K562 (cell line): ENCODE data around the gene ACYP2. TPM values are rescaled to one million over a fixed set of nuclear protein-coding genes. Genes with fewer than 3 reads are reported as not detected.

Source experiments
- ATAC-seq: fragments of 200-7000 bp; cut with Tn5 transposase; 3 replicates; pipeline ENCODE4 v1.9.1; 2020; ENCODE audit warnings: moderate library complexity
- BruUV-seq: library from RNA; stranded (reverse); fragments of 400-500 nt; replicated peaks from 2 replicates; lab custom pipeline; 2021; lab: Mats Ljungman, UMichigan
- CTCF ChIA-PET: fragments of 300-600 bp; formaldehyde crosslinking; extraction: SDS; loops from one replicate; lab custom pipeline; 2021; ENCODE audit warnings: low intra/inter-chr PET ratio; lab: Yijun Ruan, JAX
- POLR2A ChIA-PET: fragments of 300-600, 350-650 bp; sonication (Branson Sonifier 250); formaldehyde crosslinking; extraction: SDS; loops from one replicate; lab custom pipeline; 2021; ENCODE audit warnings: antibody characterized with exemption, inconsistent platforms; lab: Yijun Ruan, JAX
- DNase-seq, 4 experiments: peaks; one replicate each; pipeline versions ENCODE4 v3.0.0 to v3.0.0-alpha.2; 2011 to 2018; ENCODE audit warnings: low spot score in 3 of 4, mixed read lengths in 3 of 4; ENCODE audit errors: extremely low read depth in 1 of 4
- FAIRE-seq: peaks from 2 replicates; lab custom pipeline; 2011; peaks lifted over from hg19 to GRCh38; lab: Jason Lieb, UNC
- H2AFZ ChIP-seq: 2 replicates; pipeline ENCODE4 v1.6.0; 2011; ENCODE audit warnings: low read depth, low read length, control low read depth, inconsistent platforms
- H3K27ac ChIP-seq: fragments of 200-600 bp; 3 replicates; pipeline ENCODE4 v1.8.0; 2011; ENCODE audit warnings: low read depth, mild to moderate bottlenecking, control low read depth, inconsistent platforms, low read length, moderate library complexity, mixed read lengths; ENCODE audit errors: extremely low read depth
- H3K27me3 ChIP-seq, 2 experiments: fragments of 300-600 bp in 1 of 2; 2 replicates in 1 of 2; 3 replicates in 1 of 2; pipeline versions ENCODE4 v1.6.0 to v1.8.0; 2011; ENCODE audit warnings: inconsistent platforms in 2 of 2, low read length in 2 of 2, mild to moderate bottlenecking in 1 of 2, mixed read lengths in 1 of 2, moderate library complexity in 1 of 2; ENCODE audit not compliant: control insufficient read depth in 2 of 2, insufficient read depth in 2 of 2
- H3K36me3 ChIP-seq: fragments of 300-600 bp; 3 replicates; pipeline ENCODE4 v1.8.0; 2011; ENCODE audit warnings: mild to moderate bottlenecking, low read length, inconsistent platforms; ENCODE audit not compliant: control insufficient read depth, insufficient read depth
- H3K4me1 ChIP-seq, 2 experiments: fragments of 200-600 bp in 1 of 2; replicated peaks in 1 of 2; 2 replicates in 1 of 2; 3 replicates in 1 of 2; pipeline versions ENCODE4 v1.5.1 to v1.8.0; 2011; ENCODE audit warnings: inconsistent platforms in 2 of 2, low read length in 2 of 2, mild to moderate bottlenecking in 1 of 2, mixed read lengths in 1 of 2, moderate library complexity in 1 of 2; ENCODE audit not compliant: control insufficient read depth in 2 of 2, insufficient read depth in 2 of 2
- H3K4me2 ChIP-seq: 2 replicates; pipeline ENCODE4 v1.6.1; 2011; ENCODE audit warnings: low read length, control low read depth, inconsistent platforms, mixed read lengths; ENCODE audit not compliant: insufficient read depth
- H3K4me3 ChIP-seq: fragments of 200-600 bp; sonication (generic), shearing (Covaris generic); 2 replicates; pipeline ENCODE4 v1.5.1; 2016; ENCODE audit warnings: control low read depth, inconsistent platforms
- H3K79me2 ChIP-seq: fragments of 200-600 bp; 3 replicates; pipeline ENCODE4 v1.8.0; 2011; ENCODE audit warnings: low read length, inconsistent platforms; ENCODE audit not compliant: control insufficient read depth, insufficient read depth
- H3K9ac ChIP-seq, 2 experiments: 2 replicates each; pipeline versions ENCODE4 v1.6.0 to v1.6.1; 2011; ENCODE audit warnings: low read depth in 2 of 2, low read length in 2 of 2, control low read depth in 1 of 2, inconsistent platforms in 1 of 2, mild to moderate bottlenecking in 1 of 2, mixed read lengths in 1 of 2; ENCODE audit not compliant: insufficient read depth in 1 of 2
- H3K9me1 ChIP-seq: one replicate; pipeline ENCODE4 v1.6.0; 2011; ENCODE audit warnings: inconsistent platforms, mild to moderate bottlenecking, low read length, moderate library complexity; ENCODE audit not compliant: control insufficient read depth, insufficient read depth
- H3K9me3 ChIP-seq: replicated peaks from 2 replicates; pipeline ENCODE4 v1.5.1; 2011; ENCODE audit warnings: low read depth, low read length, inconsistent platforms; ENCODE audit not compliant: control insufficient read depth, insufficient read depth
- H4K20me1 ChIP-seq: replicated peaks from 2 replicates; pipeline ENCODE4 v1.6.1; 2011; ENCODE audit warnings: low read length, inconsistent platforms, mixed read lengths; ENCODE audit not compliant: control insufficient read depth, insufficient read depth
- ARHGAP35 ChIP-seq: fragments of 450-650 bp; IDR thresholded peaks from 2 replicates; pipeline ENCODE4 v1.6.1; 2018; ENCODE audit not compliant: partially characterized antibody
- CHD2 ChIP-seq: IDR thresholded peaks from 2 replicates; pipeline ENCODE4 v1.6.1; 2011; ENCODE audit warnings: low read depth, low read length
- CREBBP ChIP-seq: IDR thresholded peaks from one replicate; pipeline ENCODE4 v1.6.1; 2012; ENCODE audit warnings: low read depth, mild to moderate bottlenecking, control low read depth, inconsistent platforms, low read length
- CTBP1 ChIP-seq: fragments of 450-650 bp; IDR thresholded peaks from 2 replicates; pipeline ENCODE4 v1.6.1; 2016; ENCODE audit warnings: borderline replicate concordance
- HDGF ChIP-seq: fragments of 450-650 bp; IDR thresholded peaks from 2 replicates; pipeline ENCODE4 v1.6.1; 2016
- KAT8 ChIP-seq: fragments of 450-650 bp; IDR thresholded peaks from 2 replicates; pipeline ENCODE4 v1.6.1; 2016; ENCODE audit warnings: low read depth, mild to moderate bottlenecking
- NCOA1 ChIP-seq: fragments of 450-650 bp; IDR thresholded peaks from 2 replicates; pipeline ENCODE4 v1.6.1; 2016; ENCODE audit warnings: low read depth
- NELFE ChIP-seq: IDR thresholded peaks from 2 replicates; pipeline ENCODE4 v1.6.1; 2011; ENCODE audit warnings: mild to moderate bottlenecking; ENCODE audit not compliant: insufficient read depth, insufficient read length
- NFE2 ChIP-seq: IDR thresholded peaks from 2 replicates; pipeline ENCODE4 v1.6.1; 2014; ENCODE audit warnings: antibody characterized with exemption, low read depth
- RAD21 ChIP-seq, 2 experiments: fragments of 250-450 bp in 1 of 2; fragments of 450-650 bp in 1 of 2; sonication (Bioruptor Pico) in 1 of 2; formaldehyde crosslinking in 1 of 2; IDR thresholded peaks in 1 of 2; conservative IDR thresholded peaks in 1 of 2; 2 replicates each; pipeline versions ENCODE4 v1.4.0 to v1.8.0; 2020 to 2022; ENCODE audit warnings: mild to moderate bottlenecking in 2 of 2, moderate library complexity in 1 of 2
- SIN3B ChIP-seq: fragments of 450-650 bp; IDR thresholded peaks from 2 replicates; pipeline ENCODE4 v1.6.1; 2017; ENCODE audit warnings: low read depth, mild to moderate bottlenecking, moderate library complexity
- ZNF143 ChIP-seq: sonication (generic); formaldehyde crosslinking; IDR thresholded peaks from 2 replicates; pipeline ENCODE4 v1.9.0; 2022; ENCODE audit warnings: mild to moderate bottlenecking, missing genetic modification reagents
- ZNF57 ChIP-seq: fragments of 450-650 bp; formaldehyde crosslinking; IDR thresholded peaks from 2 replicates; pipeline ENCODE4 v1.4.0; 2020; ENCODE audit warnings: mild to moderate bottlenecking, moderate library complexity
- WGBS: fragments of 100-300 bp; shearing (Covaris generic); methylation state at CpG from one replicate; pipeline ENCODE4 v1.1.6; 2016; ENCODE audit warnings: low coverage, mixed read lengths; ENCODE audit not compliant: insufficient coverage; ENCODE audit errors: missing lambda C conversion rate; 5-methylcytosine and 5-hydroxymethylcytosine counted together
- in situ Hi-C: fragments of 300-500 bp; cut with MboI; formaldehyde crosslinking; loops from 4 replicates; pipeline ENCODE4 v1.15.0; 2018; ENCODE audit warnings: inconsistent platforms, mixed read lengths
- intact Hi-C: fragments of 100-400 bp; cut with micrococcal nuclease; formaldehyde crosslinking; loops from 2 replicates; pipeline ENCODE4 v1.14.2; 2022
- polyA plus RNA-seq, 8 experiments: library from polyadenylated mRNA; depleted of rRNA in 4 of 8; stranded (reverse) in 5 of 8; unstranded in 3 of 8; fragments of >200 nt; fragmentation: Nextera tagmentation in 2 of 8; fragmentation: Illumina TruSeq in 1 of 8; extraction: Ambion mirVana in 2 of 8; extraction: Trizol in 1 of 8; gene quantifications; 2 replicates each; pipeline versions ENCODE4 v1.2.1 to v1.2.3, GENCODE V29; 2011 to 2014; ENCODE audit warnings: inconsistent platforms in 1 of 8, missing spikeins in 1 of 8
- total RNA-seq, 7 experiments: library from RNA; depleted of rRNA in 6 of 7; stranded (reverse); fragments of >200 nt in 6 of 7; fragmentation: Illumina TruSeq in 2 of 7; extraction: Trizol in 2 of 7; gene quantifications; 2 replicates each; pipeline versions ENCODE4 v1.2.1 to v1.2.3, GENCODE V29; 2011 to 2021; ENCODE audit warnings: low replicate concordance in 1 of 7
- TF ChIP-seq, protein P1 (sequence below): fragments of 250-450 bp; sonication (Bioruptor Pico); IDR thresholded peaks from 2 replicates; pipeline ENCODE4 v1.8.0; 2021; ENCODE audit warnings: borderline replicate concordance, mild to moderate bottlenecking, moderate library complexity; ENCODE audit not compliant: poor library complexity, severe bottlenecking
- TF ChIP-seq, protein P2 (sequence below): fragments of 150-350 bp; IDR thresholded peaks from 2 replicates; pipeline ENCODE4 v1.6.1; 2014; ENCODE audit warnings: low read depth, mild to moderate bottlenecking, low read length, borderline replicate concordance

Gene ACYP2
- total and polyA plus RNA-seq, 9 of the 15 experiments (the other 6 are each of a cell fraction or from before 2014, with no cell fraction given), result 1.0 to 4.1 (median 2.0) TPM

DNA sequence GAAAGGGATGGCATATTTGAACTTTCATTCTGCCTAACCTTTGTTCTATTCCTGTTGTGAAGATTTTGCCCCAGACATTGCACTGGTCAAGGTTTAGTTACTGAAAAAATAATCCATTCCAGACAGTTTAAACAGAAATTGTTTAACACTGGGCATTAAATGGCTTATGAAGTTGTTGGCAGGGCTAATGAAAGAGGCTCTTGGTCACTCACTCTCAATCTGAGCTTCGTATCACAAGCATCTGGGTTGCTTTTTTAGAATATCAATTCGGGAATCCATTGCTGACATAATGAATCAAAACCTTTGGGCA lies 8.0 kb upstream of the ACYP2 start:
- CTCF ChIA-PET, result no interaction called here
- H3K9me1 ChIP-seq, result no peaks in the 10 kb centered on the region
- no peaks in the 10 kb centered on the region for H4K20me1 ChIP-seq
- H3K27me3 ChIP-seq, result no peaks in the 10 kb centered on the region
- no peaks in the 10 kb centered on the region for H3K36me3 ChIP-seq
- no peaks in the 10 kb centered on the region for H3K79me2 ChIP-seq
- POLR2A ChIA-PET, result no interaction called here
- no peak overlapping the region for H3K4me2 ChIP-seq
- H3K9ac ChIP-seq, result no peak overlapping the region
- H3K9me3 ChIP-seq, result no peaks in the 10 kb centered on the region
- 71% methylated on average over 2 of the region's 2 CpGs for WGBS
- no peak for ATAC-seq
- in situ Hi-C loops (no loop called here), intact Hi-C loops (loop anchor here (1.0 to 2.0 kb wide), 2 partner anchors 395 to 597 kb away; no protein-coding TSS in a partner anchor)
- H3K4me1 ChIP-seq, result no peaks in the 10 kb centered on the region; a peak in 2 of 5 replicates
- no peak overlapping the region for H3K4me3 ChIP-seq
- peak; percentile 19 for FAIRE-seq
- peak overlapping the region; percentile 11; the same call in 1 of the 2 replicates for H2AFZ ChIP-seq
- BruUV-seq, result no TSS peak
- no peak for DNase-seq
- no peak overlapping the region for H3K27ac ChIP-seq
- no peak for TF ChIP-seq KAT8
- TF ChIP-seq NCOA1, result no peak
- no peak for TF ChIP-seq NFE2
- TF ChIP-seq CHD2, result no peak
- TF ChIP-seq, protein P1, sequence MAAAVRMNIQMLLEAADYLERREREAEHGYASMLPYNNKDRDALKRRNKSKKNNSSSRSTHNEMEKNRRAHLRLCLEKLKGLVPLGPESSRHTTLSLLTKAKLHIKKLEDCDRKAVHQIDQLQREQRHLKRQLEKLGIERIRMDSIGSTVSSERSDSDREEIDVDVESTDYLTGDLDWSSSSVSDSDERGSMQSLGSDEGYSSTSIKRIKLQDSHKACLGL (CRISPR knock-in tag), result no peak
- TF ChIP-seq NELFE, result no peak
- no peak for TF ChIP-seq HDGF
- no peak for TF ChIP-seq CREBBP
- no peak for TF ChIP-seq ZNF143 (CRISPR knock-in tag)
- TF ChIP-seq SIN3B, result no peak
- no peak for TF ChIP-seq ZNF57
- TF ChIP-seq ARHGAP35, result no peak
- TF ChIP-seq, protein P2, sequence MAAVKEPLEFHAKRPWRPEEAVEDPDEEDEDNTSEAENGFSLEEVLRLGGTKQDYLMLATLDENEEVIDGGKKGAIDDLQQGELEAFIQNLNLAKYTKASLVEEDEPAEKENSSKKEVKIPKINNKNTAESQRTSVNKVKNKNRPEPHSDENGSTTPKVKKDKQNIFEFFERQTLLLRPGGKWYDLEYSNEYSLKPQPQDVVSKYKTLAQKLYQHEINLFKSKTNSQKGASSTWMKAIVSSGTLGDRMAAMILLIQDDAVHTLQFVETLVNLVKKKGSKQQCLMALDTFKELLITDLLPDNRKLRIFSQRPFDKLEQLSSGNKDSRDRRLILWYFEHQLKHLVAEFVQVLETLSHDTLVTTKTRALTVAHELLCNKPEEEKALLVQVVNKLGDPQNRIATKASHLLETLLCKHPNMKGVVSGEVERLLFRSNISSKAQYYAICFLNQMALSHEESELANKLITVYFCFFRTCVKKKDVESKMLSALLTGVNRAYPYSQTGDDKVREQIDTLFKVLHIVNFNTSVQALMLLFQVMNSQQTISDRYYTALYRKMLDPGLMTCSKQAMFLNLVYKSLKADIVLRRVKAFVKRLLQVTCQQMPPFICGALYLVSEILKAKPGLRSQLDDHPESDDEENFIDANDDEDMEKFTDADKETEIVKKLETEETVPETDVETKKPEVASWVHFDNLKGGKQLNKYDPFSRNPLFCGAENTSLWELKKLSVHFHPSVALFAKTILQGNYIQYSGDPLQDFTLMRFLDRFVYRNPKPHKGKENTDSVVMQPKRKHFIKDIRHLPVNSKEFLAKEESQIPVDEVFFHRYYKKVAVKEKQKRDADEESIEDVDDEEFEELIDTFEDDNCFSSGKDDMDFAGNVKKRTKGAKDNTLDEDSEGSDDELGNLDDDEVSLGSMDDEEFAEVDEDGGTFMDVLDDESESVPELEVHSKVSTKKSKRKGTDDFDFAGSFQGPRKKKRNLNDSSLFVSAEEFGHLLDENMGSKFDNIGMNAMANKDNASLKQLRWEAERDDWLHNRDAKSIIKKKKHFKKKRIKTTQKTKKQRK, result no peak
- no peak for TF ChIP-seq CTBP1
- TF ChIP-seq RAD21 (CRISPR knock-in tag; conservative IDR thresholded peaks at IDR 0.05 in 1 of 2, IDR thresholded peaks at IDR 0.05 in 1 of 2), result no peak
